GM18870 (cell line): ENCODE measurements around the gene SLC2A10.
"Not testable (repeated sequence)": the region's sequence is repeated elsewhere in the genome, so short reads cannot be mapped to it uniquely, and the experiment has no call there.

Experiments used
- ATAC-seq: cut with Tn5 transposase; IDR thresholded peaks from one replicate; pipeline ENCODE4 v1.9.1; 2021; ENCODE audit warnings: moderate library complexity; ENCODE audit not compliant: unreplicated experiment

SLC2A10 gene

DNA sequence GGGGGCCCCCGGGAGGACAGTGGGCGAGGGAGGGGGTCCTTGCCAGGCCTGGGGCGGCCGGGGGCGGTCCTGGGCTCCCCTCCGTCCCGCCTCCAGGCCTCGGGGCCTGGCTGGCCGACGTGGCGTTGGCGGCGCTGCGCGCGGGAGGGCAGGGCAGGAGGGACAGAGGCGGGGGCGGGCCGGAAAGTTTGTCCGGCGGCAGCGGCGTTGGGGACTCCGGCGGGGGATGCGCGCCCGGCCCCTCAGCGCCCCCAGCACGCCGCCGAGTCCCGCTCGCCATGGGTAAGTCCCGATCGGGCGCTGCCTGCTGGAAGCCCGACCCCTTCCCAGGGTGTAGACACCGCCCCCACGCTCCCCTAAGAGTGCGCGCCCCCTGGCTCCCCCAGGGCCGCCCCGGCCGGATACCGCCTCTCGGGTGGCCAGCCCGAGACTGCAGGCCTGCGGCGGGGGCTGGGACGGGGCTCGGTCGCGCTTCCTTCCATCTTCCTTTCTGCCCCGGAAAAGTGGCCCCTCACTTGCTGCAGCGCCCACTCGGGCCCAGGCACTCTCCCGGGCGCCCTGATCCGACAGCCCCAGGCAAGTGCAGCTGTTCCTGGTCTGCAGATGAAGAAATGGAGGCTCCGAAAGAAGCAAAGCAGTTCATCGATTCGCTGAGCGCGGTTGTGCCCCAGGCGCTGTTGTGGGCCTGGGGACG lies at the start of gene SLC2A10:
TSS of gene SLC2A10 (plus strand) at position 191 of the 694 bp plus-strand sequence. CDS start at position 279, 88 bp downstream.
- ATAC-seq, result no peak

DNA sequence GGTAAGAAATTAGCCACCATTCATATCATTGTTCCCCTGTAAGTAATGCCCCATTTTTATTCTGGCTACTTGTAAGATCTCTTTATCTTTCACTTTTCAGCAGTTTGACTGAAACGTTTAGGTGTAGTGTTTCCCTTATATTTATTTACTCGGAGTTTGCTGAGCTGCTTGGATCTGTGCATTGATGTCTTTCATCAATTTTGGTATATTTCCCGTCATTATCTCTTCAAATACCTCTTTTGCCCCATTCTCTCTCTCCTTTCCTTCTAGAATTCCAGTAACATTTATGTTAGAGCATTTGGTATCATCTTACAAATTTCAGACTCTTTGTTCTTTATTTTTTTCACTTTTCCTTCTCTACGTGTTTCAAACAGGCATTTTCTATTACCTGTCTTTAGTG lies 49.0 kb upstream of the SLC2A10 start:
- ATAC-seq, result no peak

DNA sequence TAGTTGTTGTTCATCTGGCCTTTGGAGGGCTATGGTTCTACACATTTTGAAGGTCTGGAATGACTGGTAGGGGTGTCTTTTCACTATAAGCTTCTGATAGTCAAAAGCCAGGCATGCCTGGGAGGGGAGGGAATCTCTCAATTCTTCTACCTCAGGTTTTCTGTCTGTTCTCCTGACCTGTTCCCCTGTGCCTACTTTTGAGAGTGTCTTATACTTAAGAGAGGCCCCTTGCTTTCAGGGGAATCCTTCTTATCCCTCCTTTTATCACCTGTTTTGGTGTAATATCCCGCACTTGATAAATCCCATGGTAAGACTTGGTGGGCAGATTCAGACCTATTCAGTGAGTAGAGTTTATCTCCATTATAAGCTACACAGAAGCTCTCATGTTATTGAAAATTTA lies 47.8 kb upstream of the SLC2A10 start:
- ATAC-seq, result no peak

DNA sequence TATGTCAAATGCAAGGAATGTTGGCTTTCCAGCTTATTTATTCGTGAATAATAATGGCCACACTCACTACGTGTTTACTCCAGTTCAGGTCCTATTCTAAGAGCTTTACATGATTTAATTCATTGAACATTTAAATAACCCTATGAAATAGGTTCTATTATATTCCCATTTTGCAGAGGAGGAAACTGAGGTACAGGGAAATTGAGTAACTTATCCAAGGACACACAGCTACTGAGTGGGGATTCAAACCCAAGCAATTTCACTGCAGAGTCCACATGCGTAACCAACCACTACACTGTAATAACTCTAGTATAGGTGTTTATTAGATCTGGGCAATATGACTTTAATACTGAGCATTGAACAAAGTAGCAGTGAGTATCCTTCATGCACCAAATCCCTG lies 45.9 kb upstream of the SLC2A10 start:
- ATAC-seq, result no peak

DNA sequence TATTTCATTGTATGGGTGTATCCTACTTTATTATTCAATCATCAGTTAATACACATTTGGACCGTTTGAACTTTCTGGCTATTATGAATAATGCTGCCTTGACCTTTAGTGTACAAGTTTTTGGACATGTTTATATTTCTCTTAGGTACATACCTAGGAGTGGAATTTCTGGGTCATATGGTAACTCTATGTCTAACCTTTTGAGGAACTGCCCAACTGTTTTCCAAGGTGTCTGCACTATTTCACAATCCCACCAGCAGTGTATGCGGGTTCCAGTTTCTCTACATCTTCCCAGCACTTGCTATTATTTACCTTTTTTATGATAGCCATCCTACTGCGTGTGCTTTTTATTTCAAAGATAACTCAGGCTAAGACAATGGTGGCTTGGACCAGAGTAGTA lies 43.8 kb upstream of the SLC2A10 start:
- ATAC-seq, result no peak

DNA sequence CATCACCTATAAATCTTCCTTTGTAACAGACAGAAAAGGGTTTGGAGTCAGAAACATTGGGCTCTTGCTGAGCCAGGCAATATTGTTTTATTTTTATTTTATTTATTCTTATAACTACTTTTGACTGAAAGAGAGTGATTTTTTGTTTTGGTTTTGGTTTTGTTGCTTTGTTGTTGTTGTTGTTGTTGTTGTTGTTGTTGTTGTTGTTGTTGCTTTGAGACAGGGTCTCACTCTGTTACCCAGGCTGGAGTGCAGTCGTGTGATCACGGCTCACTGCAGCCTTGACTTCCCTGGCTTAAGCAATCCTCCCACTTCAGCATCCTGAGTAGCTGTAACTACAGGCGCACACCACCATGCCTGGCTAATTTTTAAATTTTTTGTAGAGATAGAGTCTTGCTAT lies 43.1 kb upstream of the SLC2A10 start:
- ATAC-seq, result no peak

DNA sequence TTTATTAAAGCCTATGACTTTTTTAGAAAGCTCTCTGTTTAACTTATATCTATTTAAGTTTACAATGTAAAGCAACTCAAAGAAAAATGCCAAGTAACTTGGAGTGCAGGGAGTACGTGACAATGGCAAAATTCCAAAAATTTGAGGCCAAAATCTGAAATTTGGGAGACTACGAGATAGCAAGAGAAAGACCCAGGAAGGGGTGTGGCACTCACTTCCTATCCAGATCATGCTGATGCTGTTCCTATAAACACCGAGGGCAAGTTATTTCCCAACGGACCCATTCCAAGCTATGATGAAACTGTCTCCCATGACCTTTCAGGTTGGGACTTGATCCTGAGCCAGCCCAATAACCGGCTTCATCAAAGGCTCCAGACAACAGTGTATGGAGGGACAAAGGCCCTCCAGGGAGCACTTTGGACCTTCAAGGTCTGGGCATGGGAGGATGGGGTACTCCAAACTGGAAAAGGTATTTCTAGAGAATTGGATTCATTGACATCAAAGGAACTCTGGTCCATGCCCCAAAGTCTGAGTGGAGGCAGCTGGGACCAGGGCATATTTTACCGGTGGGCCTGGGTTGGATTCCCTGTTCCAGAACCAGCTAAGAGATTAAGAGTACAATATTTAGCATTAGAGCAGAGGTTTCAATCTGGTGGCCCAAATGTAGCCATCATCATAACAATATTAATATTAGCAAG lies 42.5 kb upstream of the SLC2A10 start:
- ATAC-seq, result no peak

DNA sequence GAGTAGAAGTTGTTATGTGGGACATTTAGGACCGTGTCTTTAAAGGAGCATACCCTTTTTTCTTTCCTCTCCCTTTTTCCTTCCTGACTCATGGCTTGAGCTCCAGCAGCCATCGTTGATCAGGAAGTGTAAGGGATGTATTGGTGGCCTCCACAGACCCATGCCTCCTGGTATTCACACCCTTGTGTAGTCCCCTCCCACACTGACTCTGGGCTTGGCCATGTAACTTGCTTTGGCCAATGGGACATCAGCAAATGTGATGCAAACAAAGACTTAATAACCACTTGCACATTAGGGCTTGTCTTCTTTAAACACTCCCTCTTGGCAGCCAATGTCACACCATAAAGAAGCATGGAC lies 39.2 kb upstream of the SLC2A10 start:
- no peak for ATAC-seq

DNA sequence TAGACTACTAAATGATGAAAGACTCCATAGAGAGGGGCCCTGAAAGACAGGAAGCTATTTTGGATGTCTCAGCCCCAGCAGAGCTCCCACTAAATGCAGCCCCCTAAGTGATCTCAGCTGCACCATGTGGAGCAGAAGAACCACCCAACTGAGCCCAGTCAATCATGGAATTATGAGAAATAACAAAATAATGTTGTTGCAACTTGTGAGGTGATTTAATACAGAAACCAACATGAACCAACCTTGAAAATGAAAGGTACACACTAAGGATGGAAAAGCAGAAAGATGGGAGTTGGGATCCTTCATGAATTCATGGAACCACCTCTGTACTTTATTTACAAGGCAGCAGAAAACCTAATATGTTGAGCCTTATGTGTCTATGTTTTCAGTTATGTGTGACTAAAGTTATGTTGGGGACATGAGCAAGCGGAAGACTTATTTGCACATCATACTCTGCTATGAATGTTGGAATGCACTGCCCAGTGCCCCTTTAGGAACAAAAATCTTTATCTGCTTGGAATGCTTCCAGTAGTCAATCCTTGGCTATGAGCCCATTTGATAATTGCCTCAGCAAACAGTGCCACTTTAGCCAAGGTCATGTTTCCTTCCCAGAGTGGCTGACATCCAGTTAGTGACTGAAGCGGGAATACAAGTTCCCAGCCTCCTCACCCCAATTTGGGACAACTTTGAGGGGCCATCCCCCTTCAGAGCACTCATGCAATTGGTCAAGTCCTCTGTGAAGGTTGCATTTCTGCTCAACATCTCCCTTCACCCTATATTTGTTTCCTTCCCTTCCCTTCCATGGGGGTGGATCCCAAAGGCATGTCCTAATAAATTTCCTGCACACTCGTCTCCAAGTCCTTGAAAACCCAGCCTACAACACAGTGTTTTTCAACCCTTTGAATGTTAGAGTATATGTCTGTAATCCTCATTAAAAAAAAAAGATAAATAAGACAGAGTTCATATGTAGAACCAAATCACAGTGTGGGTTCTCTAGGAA lies 38.6 kb upstream of the SLC2A10 start:
- no peak for ATAC-seq

DNA sequence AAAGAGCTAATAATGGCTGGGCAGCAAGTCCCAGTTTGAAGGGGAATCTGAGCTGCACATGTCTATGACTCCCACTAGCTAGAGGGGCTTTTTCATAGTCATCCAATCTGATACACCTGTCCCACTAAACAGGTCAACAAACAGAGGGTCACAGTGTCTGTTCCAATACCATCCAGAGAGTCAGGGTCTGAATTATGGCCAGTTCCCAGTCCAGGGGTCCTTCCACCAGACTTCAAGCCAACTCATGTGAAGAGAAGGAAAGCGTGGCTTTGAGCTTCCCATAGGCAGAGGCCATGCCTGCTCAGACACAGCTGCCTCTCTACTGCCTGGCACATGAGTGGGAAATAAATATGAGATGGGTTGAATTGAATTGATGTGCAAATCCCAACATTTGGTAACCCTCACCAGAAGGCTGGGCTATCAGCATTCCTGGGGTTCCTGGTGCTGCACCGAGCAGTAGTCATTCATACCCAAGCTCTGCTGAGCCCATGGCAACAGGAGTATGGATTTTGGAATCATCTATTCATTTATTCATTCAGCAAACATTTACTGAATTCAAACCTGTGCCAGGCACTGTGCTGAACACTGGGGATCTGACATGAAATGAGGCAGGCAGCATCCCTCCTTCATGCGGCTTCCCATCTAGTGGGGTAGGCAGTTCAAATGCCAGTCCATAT lies 37.4 kb upstream of the SLC2A10 start:
- no peak for ATAC-seq

DNA sequence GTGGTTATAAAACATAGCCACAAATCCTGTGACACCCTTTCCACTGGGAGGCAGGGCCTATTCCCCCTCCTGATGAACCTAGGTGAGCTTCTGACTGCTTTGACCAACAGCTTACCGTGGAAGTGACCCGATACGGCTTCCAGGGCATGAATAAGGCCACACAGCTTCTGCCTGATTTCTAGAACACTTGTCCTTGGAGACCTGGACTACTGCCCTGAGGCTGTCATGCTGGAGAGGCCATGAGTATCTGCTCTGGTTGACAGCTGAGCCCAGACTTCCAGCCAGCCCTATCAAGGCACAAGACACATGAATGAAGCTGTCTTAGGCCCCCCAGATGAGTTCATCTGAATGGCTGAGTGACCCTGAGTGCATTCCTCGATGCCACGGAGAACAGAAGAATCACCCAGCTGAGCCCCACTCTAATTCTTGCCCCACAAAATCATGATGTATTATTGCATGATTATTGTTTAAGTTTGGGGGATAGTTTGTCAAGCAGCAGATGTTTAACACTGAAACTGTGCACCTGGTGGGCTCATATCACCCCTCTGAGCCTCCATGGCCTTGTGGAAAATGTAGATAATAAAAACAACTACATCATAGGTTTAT lies 36.8 kb upstream of the SLC2A10 start:
- no peak for ATAC-seq

DNA sequence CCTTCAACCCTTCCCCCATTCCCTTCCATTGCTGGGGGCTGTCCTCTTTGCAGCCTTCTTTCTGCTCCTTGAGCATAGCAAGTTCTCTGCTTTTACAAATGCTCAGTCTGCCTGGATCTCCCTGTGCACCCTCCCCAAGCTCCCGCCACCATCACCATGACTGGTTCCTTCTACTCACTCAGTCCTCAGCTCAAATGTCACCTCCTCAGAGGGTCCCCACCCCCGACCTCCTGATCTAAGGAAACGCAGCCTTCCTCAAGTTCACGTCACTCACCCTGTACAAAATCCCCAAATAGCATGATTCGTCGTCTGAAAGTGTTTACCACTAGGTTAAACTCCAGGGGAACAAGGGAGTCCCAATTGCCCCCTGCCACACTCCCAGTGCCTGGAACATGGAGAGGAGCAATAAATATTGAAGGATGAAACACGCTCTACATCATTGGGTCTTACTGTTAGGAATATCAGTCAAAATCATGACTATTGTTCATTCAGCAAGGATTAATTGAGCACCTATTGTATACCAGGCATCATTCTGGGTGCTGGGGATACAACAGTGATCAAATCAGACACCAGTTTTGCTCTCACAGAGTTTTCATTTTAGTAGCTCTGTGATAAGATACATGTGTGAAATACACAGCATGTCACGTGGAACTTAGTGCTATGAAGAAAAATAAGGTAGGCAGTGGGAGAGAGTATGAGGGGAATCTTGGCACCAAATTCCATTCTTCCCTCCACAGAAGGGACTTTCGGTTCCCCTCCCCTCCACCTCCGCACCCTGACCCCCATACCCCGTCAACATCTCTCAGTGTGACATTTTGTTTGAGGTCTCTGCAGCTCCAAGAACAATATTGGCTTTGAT lies 35.8 kb upstream of the SLC2A10 start:
- no peak for ATAC-seq

DNA sequence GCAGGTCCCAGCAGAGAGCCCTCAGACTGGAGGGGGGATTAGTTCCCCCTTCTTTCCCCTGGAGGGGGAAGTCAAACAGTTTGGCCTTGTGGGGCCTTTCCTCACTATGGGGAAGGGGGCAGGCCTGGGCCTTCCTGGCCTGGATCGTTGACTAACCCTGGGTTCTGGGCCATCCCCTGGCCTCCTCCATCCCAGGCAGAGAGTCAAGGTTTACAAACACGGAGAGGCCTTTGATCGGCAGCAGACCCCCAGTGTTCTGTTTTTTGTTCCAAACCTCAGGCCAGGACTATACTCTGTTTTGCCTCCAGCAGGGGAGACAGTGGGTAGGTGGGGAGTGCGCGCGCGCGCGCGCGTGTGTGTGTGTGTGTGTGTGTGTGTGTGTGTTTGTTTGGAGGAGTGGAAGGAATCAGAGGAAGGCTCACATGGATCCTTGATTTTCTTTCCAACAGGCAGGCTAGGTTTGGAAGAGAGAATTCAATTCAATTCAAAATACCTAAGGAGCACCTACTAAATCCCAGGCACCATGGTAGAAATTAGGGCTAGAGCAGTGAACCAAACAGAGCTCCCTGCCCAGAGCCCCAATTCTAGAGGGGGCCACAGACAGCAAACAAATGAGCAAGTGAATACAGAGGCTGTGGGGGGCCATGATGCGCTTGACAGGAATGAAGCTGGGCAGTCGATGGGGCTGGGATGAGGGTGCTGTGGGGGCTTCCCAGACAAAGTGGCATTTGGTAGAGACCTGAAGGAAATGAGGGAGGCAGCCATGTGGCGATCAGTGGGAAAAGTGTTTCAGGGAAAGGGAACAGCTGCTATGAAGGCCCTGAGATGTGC lies 35.0 kb upstream of the SLC2A10 start:
- no peak for ATAC-seq

DNA sequence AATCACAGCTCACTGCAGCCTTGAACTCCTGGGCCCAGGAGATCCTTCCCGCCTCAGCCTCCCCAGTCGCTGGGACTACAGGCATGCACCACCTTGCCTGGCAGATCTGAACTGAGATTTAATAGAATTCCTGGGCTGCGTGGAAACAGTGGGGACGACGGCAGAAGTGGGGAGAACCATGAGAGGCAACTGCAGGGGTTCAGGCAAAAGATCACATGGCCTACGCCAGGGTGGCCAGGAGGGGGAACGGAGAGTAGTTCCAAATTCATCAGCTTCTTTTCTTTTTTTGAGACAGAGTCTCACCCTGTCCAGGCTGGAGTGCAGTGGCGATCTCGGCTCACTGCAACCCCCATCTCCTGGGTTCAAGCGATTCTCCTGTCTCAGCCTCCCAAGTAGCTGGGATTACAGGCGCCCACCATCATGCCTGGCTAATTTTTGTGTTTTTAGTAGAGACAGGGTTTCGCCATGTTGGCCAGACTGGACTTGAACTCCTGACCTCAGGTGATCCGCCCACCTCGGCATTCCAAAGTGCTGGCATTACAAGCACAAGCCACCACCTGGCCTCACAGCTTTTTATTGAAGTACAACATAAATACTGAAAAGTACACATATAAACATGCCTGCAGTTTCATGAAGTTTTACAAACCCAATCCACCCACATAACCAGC lies 32.7 kb upstream of the SLC2A10 start:
- ATAC-seq, result not testable (repeated sequence)

DNA sequence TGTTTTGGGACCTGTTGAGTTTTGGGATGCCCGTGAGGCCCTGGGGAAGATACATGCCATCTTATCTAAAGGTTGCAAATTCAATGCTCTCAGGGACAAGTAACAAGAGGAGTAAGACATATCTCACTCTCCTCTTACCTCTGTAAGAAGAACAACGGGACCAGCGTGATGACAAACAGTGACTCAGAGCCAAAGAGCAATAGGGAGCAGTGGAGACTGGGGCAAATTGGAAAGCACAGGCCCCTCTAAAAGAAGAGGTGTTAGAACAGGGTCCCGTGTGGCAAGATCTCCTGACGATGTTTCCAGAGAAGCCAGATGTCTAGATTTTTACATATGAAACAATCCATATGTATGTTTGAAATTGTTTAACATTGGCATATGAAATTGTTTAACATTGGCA lies 31.8 kb upstream of the SLC2A10 start:
- ATAC-seq, result no peak

DNA sequence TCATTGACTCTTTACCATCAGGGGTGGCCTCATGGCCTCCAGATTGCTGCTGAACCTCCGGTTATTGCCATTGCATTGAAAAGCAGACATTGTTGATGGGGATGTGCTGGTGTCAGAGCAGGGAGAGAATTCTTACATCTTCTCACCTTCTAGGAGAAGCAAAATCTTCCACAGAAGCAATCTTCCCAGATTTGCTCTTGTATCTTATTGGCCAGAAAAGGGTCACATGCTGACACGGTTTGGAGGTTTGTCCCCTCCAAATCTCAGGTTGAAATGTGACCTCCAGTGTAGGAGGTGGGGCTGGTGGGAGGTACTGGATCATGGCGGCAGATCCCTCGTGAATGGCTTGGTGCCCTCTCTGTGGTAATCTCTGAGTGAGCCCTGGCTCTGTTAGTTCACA lies 30.9 kb upstream of the SLC2A10 start:
- no peak for ATAC-seq

DNA sequence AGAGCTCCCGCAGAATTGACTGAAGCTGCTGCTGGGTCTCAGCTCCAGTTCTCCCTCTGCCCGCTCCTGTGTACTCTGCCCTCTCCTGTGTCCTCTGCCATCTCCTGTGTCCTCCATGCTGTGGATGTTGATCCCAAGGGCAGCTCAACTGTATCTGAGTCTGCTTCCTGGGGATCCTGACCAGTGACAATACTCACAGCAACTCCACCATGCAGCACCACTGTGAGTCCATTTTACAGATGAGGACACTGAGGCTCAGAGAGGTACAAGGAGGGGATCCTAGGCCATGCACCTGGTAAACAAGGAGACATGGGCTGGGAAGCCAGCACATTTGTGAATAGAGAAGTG lies 28.8 kb upstream of the SLC2A10 start:
- no peak for ATAC-seq
